WI38 (cell line): ENCODE measurements around the gene WWOX.

Source experiments
- H3K4me3 ChIP-seq: 2 replicates; pipeline ENCODE4 v1.5.1; 2011; ENCODE audit warnings: low read depth, mild to moderate bottlenecking, control low read depth, low read length
- TF ChIP-seq, protein P1 (sequence below): IDR thresholded peaks from 2 replicates; pipeline ENCODE4 v1.5.1; 2012; ENCODE audit warnings: low read depth, mild to moderate bottlenecking, control low read depth, low read length

The WWOX gene

DNA sequence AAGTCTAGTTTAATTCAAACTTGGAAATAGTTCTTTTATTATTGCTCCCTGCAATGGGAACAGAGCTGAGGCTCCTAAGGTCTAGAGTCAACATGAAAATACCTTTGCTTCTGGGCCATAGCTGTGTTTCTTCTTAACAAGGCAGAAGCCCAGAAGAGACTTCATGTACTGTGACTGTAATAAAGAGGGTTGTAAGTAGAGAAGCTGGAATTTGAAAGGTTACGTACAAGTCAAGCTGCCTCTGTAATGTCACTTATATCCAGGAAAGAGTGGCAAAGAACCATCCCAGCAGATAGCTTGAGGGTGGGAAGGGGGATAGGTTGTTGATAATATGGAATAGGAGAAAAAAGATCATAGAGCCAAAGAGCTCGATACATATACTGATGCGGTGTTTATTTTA, 248.6 kb downstream of the WWOX start:
- H3K4me3 ChIP-seq = no peak overlapping the region
- TF ChIP-seq, protein P1, sequence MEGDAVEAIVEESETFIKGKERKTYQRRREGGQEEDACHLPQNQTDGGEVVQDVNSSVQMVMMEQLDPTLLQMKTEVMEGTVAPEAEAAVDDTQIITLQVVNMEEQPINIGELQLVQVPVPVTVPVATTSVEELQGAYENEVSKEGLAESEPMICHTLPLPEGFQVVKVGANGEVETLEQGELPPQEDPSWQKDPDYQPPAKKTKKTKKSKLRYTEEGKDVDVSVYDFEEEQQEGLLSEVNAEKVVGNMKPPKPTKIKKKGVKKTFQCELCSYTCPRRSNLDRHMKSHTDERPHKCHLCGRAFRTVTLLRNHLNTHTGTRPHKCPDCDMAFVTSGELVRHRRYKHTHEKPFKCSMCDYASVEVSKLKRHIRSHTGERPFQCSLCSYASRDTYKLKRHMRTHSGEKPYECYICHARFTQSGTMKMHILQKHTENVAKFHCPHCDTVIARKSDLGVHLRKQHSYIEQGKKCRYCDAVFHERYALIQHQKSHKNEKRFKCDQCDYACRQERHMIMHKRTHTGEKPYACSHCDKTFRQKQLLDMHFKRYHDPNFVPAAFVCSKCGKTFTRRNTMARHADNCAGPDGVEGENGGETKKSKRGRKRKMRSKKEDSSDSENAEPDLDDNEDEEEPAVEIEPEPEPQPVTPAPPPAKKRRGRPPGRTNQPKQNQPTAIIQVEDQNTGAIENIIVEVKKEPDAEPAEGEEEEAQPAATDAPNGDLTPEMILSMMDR = no peak

DNA sequence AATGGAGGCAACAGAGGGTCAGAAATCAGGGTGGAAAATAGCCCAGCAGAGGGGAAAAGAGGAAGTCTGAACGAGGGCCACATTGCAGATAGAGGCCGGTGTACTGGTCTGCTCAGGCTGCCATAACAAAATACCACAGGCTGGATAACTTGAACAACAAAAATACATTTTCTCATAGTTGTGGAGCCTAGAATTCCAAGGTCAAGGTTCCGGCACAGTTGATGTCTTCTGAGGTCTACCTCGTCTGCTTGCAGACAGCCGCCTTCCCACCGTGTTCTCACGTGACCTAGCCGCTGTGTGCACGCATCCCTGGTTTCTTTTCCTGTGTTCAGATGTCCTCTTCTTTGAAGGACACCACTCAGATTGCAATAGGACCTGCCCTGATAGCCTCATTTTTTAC, 249.4 kb downstream of the WWOX start:
- no peak overlapping the region for H3K4me3 ChIP-seq
- TF ChIP-seq, protein P1 = no peak

DNA sequence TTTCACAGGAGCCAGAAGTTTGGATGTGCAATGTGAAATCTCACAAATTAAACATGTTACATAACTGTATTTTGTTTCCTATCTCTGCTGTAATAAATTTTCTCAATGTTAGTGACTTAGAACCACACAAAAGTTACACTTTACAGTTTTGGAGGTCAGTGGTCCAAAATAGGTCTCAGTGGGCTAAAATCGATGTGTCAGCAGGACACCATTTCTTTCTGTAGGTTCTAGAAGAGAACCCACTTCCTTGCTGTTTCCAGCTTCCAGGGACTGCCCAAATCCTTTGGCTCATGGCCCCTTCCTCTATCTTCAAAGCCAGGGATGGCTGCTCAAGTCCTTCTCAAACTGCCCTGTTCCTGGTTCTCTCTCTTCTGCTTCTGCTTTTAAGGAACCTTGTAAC, 252.7 kb downstream of the WWOX start:
- TF ChIP-seq, protein P1 = no peak
- no peak overlapping the region for H3K4me3 ChIP-seq

DNA sequence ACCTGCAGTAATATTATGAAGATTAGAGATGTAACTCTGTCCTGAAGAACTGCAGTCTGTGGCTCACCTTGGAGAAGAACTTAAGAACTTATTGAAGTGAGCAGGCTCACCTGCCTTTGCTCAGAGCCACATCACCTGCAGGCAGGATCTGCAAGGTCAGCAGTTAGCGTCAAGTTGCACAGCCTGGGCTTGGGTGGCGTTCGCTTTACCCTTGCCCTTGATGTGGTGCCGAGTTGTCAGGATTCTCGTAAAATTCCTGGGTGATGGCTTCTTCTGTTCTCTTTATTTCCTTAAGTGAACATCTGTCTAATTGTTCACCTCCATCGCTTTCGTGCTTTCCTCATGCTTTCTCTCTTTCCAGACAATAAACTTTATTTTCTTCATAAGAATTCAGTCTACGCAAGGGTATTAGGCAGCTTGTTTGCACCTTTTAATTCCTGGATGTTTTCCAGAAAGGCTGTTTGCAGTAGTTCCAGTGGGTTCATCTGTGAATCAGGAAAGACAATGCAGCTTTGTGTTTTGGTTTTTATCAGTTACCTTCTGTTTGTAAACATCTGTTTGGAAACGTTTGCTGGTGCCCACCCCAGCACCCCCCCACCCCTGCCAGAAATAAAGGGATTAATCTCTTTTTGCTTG, 254.3 kb downstream of the WWOX start:
- H3K4me3 ChIP-seq = no peak overlapping the region
- TF ChIP-seq, protein P1 = no peak

DNA sequence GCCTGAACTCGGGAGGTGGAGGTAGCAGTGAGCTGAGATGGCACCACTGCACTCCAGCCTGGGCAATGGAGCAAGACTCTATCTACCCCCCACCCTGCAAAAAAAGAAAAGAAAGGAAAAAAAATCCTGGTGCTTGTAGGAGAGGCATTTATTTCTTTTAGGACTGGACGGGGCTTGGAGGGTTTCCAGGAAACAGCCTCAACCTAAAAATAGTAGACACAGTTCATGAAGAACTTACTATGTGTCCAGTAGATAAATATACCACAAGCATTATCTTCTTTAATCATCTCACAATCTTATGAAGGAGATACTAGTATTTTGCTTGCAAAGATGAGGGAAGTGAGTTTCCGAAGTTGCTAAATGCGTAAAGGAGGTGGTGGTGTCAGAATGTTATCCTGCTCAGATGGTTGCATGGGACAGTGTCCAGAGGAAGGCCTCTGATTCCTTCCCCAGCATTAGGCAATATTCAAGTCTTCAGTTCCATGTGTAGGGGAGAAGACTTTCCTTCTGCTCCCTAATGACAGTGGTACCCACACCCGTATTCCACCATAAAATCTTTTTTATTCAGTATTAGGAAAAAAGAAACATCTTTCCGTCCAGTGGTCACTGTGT, 263.2 kb downstream of the WWOX start:
- no peak overlapping the region for H3K4me3 ChIP-seq
- TF ChIP-seq, protein P1 = no peak

DNA sequence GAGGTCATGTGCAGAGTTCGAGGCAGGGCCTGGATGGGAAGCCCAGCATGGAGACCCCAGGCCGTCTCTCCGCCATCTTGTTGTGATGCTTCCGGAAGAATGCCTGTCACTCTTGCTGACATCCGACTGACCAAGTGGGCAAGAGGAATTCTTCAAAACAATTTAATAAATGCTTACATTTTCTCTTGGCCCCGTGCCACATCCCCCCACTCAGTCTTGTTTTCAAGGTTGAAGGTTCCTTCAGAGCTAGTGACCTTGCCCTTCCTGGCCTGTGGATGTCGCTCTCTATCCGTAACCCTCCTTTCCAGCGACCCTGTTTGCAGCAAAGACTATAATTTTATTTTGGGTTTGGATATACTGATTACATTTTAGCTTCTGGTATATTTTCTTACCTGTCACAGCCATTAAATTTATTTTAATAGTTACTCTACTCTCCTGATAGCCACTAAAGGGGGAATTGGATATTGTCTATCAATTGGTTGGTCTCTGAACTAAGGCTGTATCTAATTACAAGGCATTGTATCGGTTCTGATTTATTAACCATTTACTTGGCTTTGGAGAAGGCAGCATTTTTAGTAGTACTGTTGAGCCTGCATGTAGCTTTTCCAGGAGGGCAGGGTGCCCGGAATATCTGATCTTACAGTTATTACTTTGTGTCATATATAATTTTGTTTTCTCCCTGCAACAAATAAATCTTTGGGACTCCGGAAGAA, 264.5 kb downstream of the WWOX start:
- H3K4me3 ChIP-seq = no peak overlapping the region
- TF ChIP-seq, protein P1 = no peak

DNA sequence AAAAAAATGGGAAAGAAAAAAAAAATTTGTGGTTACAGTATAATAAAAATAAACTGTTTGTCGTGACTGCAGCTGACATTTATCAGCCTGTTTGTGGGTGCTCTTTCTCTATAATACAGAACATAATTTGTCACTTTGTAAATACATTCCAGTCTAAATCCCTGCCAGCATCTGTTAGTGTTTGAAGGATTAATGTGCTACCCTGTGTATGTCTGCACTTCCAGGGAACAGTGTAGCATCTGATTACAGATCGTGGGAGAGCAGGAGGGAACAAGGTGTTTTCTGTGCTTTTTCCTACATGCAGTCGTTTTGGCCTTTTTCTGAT, 265.1 kb downstream of the WWOX start:
- no peak overlapping the region for H3K4me3 ChIP-seq
- TF ChIP-seq, protein P1 = no peak
